Tracheal epithelial cell (primary cell): ENCODE measurements around the gene BEND3. TPM values are rescaled to one million over a fixed set of nuclear protein-coding genes. Genes with fewer than 3 reads are reported as not detected.

Source experiments
- total RNA-seq: library from RNA; depleted of rRNA; stranded (reverse); fragments of >200 nt; gene quantifications from 2 replicates; pipeline ENCODE4 v1.2.1, GENCODE V29; 2014

Gene BEND3
- total RNA-seq = 5.5 and 6.0 TPM in 2 replicates

GRCh38 chr6:107114926-107115694 is at the start of gene BEND3:
BEND3 (minus strand) TSS chr6:107115515; CDS start chr6:107099285, 16,230 bp downstream.

Other genes starting within 250 kb of the BEND3 start
- gene CD24, start 140.8 kb downstream of the BEND3 start, total RNA-seq = 1,439 and 1,607 TPM in 2 replicates
- 7.0 and 12.1 TPM in 2 replicates for gene MTRES1, start 87.3 kb downstream of the BEND3 start, total RNA-seq